SK-N-SH treated with all-trans-retinoic acid at 6 μM for 48 hours (cell line): Measurements from ENCODE around the gene CYP4X1.
"Not testable (repeated sequence)": the region's sequence is repeated elsewhere in the genome, so short reads cannot be mapped to it uniquely, and the experiment has no call there.

Experiments used
- ATAC-seq: fragments of 200-7000 bp; cut with Tn5 transposase; 3 replicates; pipeline ENCODE4 v1.9.1; 2020; ENCODE audit warnings: mild to moderate bottlenecking, moderate library complexity
- ARNTL ChIP-seq: fragments of 450-650 bp; formaldehyde crosslinking; IDR thresholded peaks from 2 replicates; pipeline ENCODE4 v1.5.0; 2020; ENCODE audit warnings: low read depth, mild to moderate bottlenecking, moderate library complexity, borderline replicate concordance
- BACH2 ChIP-seq: fragments of 250-450 bp; sonication (Bioruptor Pico); IDR thresholded peaks from 2 replicates; pipeline ENCODE4 v1.9.0; 2021; ENCODE audit warnings: mild to moderate bottlenecking, borderline replicate concordance
- CREB5 ChIP-seq: fragments of 250-450 bp; sonication (Bioruptor Pico); IDR thresholded peaks from 2 replicates; pipeline ENCODE4 v1.5.1; 2020; ENCODE audit warnings: low read depth, mild to moderate bottlenecking, moderate library complexity
- CSDC2 ChIP-seq: fragments of 250-450 bp; sonication (Bioruptor Pico); IDR thresholded peaks from 2 replicates; pipeline ENCODE4 v1.5.0; 2020; ENCODE audit warnings: mild to moderate bottlenecking, moderate library complexity
- CSRNP3 ChIP-seq: fragments of 250-450 bp; sonication (Bioruptor Pico); IDR thresholded peaks from 2 replicates; pipeline ENCODE4 v1.5.1; 2021; ENCODE audit warnings: mild to moderate bottlenecking, moderate library complexity
- ESRRG ChIP-seq: fragments of 250-450 bp; sonication (Bioruptor Pico); IDR thresholded peaks from 2 replicates; pipeline ENCODE4 v1.6.1; 2021; ENCODE audit warnings: mild to moderate bottlenecking
- GLIS3 ChIP-seq: fragments of 250-450 bp; sonication (Bioruptor Pico); IDR thresholded peaks from 2 replicates; pipeline ENCODE4 v1.5.0; 2020; ENCODE audit warnings: mild to moderate bottlenecking, moderate library complexity
- ISL1 ChIP-seq: fragments of 250-450 bp; sonication (Bioruptor Pico); IDR thresholded peaks from 2 replicates; pipeline ENCODE4 v2.1.2; 2022; ENCODE audit warnings: mild to moderate bottlenecking, moderate library complexity
- PPARA ChIP-seq: fragments of 250-450 bp; sonication (Bioruptor Pico); IDR thresholded peaks from 2 replicates; pipeline ENCODE4 v1.5.0; 2020; ENCODE audit warnings: mild to moderate bottlenecking, borderline replicate concordance
- RARB ChIP-seq: fragments of 250-450 bp; sonication (Bioruptor Pico); IDR thresholded peaks from 2 replicates; pipeline ENCODE4 v1.8.0; 2021; ENCODE audit warnings: mild to moderate bottlenecking, moderate library complexity
- SNAI2 ChIP-seq: fragments of 250-450 bp; sonication (Bioruptor Pico); IDR thresholded peaks from 2 replicates; pipeline ENCODE4 v1.5.0; 2020; ENCODE audit warnings: mild to moderate bottlenecking, moderate library complexity
- TCF4 ChIP-seq: fragments of 250-450 bp; sonication (Bioruptor Pico); IDR thresholded peaks from 2 replicates; pipeline ENCODE4 v1.8.0; 2021; ENCODE audit warnings: mild to moderate bottlenecking, moderate library complexity, borderline replicate concordance
- TOX ChIP-seq: fragments of 250-450 bp; sonication (Bioruptor Pico); IDR thresholded peaks from 2 replicates; pipeline ENCODE4 v1.8.0; 2021; ENCODE audit warnings: mild to moderate bottlenecking, moderate library complexity, borderline replicate concordance
- TSHZ2 ChIP-seq: fragments of 250-450 bp; sonication (Bioruptor Pico); IDR thresholded peaks from 2 replicates; pipeline ENCODE4 v1.5.0; 2020; ENCODE audit warnings: mild to moderate bottlenecking, moderate library complexity
- ZC3H10 ChIP-seq: fragments of 250-450 bp; sonication (Bioruptor Pico); IDR thresholded peaks from 2 replicates; pipeline ENCODE4 v1.5.1; 2021; ENCODE audit warnings: mild to moderate bottlenecking, moderate library complexity
- ZFP3 ChIP-seq: fragments of 250-450 bp; sonication (Bioruptor Pico); IDR thresholded peaks from 2 replicates; pipeline ENCODE4 v1.5.0; 2020; ENCODE audit warnings: mild to moderate bottlenecking, moderate library complexity
- ZFP30 ChIP-seq: fragments of 450-650 bp; formaldehyde crosslinking; IDR thresholded peaks from 2 replicates; pipeline ENCODE4 v1.5.0; 2022; ENCODE audit warnings: mild to moderate bottlenecking, moderate library complexity
- ZNF565 ChIP-seq: fragments of 450-650 bp; formaldehyde crosslinking; conservative IDR thresholded peaks from 2 replicates; pipeline ENCODE4 v1.5.0; 2020; ENCODE audit warnings: low read depth, mild to moderate bottlenecking, moderate library complexity
- ZNF70 ChIP-seq: fragments of 450-650 bp; formaldehyde crosslinking; IDR thresholded peaks from 2 replicates; pipeline ENCODE4 v1.5.0; 2020; ENCODE audit warnings: mild to moderate bottlenecking, moderate library complexity
- TF ChIP-seq, protein P1 (sequence below): fragments of 250-450 bp; sonication (Bioruptor Pico); IDR thresholded peaks from 2 replicates; pipeline ENCODE4 v1.8.0; 2020; ENCODE audit warnings: mild to moderate bottlenecking, moderate library complexity, borderline replicate concordance
- TF ChIP-seq, protein P2 (sequence below): fragments of 250-450 bp; sonication (Bioruptor Pico); IDR thresholded peaks from 2 replicates; pipeline ENCODE4 v1.8.0; 2021; ENCODE audit warnings: low read depth, mild to moderate bottlenecking, moderate library complexity, borderline replicate concordance

Gene CYP4X1

DNA sequence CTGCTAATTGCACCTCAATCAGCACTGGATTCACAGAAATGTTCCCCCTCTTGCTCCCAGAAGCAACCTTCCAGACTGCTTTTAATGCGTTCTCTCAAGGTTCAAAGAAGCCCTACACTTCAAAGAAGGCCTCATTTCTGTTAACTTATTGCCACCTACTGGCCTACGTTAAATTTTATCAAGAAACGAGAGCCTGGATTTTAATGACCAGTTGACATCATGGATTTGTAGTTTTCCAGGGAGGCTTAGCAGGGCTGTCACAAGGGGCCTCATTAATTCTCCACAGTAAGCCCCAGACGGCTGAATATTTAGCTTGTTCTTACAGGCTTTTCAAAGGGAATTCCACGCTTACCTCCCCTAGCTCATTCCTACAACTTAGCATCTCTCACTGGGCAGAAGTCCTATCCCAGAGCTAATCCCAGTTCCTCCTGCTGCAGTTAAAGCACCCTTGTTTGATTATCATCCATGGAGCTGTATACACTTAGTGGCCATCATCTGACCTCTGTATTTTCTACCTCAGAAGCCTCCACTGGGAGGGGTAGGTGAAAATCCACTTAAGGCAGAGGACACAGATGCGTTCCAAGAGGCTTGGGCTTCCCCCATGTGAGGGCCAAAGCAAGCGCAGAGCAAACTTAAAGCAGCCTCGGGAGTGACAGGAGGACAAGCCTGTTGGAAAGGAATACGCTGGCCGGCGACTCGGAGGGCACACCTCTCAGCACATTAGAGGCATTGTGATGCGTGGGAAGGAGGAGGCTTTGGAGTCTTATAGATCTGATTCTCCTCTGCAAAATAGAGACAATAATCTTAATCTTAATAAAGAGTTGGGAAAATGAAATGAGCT lies 32.2 kb upstream of the CYP4X1 start:
- peak; percentile 63 for ATAC-seq
- no peak for TF ChIP-seq PPARA
- TF ChIP-seq TOX, result no peak
- no peak for TF ChIP-seq ZC3H10 (CRISPR knock-in tag)

DNA sequence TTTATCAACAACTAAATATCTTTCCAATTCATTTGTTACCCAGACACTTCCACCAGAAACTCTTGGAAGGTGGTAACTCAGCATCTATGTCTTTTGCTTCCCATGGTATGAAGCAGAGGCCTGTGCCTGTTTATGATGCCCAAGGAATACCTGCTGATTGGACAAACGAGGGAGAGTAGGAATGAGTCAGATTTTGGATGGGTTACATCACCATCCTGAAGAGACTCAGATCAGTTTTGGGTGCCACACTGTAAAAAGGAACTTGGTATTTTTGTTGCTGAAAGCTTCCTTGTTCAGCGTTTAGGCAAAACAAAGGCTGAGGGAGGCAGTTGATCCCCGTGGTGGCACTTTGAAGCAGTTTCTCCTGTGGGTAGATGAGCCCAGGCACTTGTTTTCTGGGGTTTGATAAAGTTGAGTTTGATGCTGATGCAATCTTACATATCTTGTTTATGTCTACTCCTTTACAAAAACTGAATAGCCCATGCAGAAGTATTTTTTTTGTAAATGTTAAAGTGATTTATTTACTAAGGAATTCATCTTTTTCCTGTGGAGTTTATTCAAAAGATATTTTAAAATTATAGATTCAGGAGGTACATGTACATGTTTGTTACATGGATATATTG lies 26.7 kb upstream of the CYP4X1 start:
- no peak for ATAC-seq
- no peak for TF ChIP-seq GLIS3 (CRISPR knock-in tag)
- TF ChIP-seq CSDC2, result no peak
- no peak for TF ChIP-seq TCF4
- TF ChIP-seq PPARA, result no peak
- TF ChIP-seq, protein P1, sequence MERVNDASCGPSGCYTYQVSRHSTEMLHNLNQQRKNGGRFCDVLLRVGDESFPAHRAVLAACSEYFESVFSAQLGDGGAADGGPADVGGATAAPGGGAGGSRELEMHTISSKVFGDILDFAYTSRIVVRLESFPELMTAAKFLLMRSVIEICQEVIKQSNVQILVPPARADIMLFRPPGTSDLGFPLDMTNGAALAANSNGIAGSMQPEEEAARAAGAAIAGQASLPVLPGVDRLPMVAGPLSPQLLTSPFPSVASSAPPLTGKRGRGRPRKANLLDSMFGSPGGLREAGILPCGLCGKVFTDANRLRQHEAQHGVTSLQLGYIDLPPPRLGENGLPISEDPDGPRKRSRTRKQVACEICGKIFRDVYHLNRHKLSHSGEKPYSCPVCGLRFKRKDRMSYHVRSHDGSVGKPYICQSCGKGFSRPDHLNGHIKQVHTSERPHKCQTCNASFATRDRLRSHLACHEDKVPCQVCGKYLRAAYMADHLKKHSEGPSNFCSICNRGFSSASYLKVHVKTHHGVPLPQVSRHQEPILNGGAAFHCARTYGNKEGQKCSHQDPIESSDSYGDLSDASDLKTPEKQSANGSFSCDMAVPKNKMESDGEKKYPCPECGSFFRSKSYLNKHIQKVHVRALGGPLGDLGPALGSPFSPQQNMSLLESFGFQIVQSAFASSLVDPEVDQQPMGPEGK (CRISPR knock-in tag), result no peak

GRCh38 chr1:47002211-47002610 lies 21.3 kb upstream of the CYP4X1 start:
- ATAC-seq, result peak; percentile 70; the same call in 2 of the 3 replicates
- TF ChIP-seq TOX (no peak), ISL1 (no peak), ESRRG (CRISPR knock-in tag) (no peak), ZNF70 (CRISPR knock-in tag) (no peak), ZFP30 (CRISPR knock-in tag) (no peak), PPARA (no peak), CSRNP3 (CRISPR knock-in tag) (no peak), GLIS3 (CRISPR knock-in tag) (no peak), ZFP3 (CRISPR knock-in tag) (no peak), ARNTL (CRISPR knock-in tag) (no peak), CREB5 (CRISPR knock-in tag) (no peak), ZC3H10 (CRISPR knock-in tag) (no peak)

DNA sequence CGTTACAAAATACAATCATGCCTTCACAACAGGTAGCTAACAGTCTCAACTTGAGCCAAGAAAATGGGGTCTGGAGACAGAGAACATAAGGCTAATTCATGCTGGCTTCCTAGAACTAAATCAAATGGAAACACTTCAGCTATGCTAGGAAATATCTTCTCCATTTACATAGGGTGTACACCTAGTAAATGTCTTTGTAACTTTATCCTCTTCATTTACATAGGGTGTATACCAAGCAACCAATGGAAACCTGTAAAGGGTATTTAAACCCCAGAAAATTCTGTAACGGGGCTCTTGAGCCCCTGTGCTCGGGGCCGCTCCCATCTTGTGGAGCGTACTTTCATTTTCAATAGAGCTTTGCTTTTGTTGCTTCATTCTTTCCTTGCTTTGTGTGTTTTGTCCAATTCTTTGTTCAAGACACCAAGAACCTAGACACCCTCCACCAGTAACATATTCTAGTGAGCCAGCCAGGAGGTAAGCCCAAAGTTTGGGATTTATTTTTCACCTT lies 19.5 kb upstream of the CYP4X1 start:
- ATAC-seq, result peak; percentile 58
- no peak for TF ChIP-seq TSHZ2
- TF ChIP-seq, protein P2, sequence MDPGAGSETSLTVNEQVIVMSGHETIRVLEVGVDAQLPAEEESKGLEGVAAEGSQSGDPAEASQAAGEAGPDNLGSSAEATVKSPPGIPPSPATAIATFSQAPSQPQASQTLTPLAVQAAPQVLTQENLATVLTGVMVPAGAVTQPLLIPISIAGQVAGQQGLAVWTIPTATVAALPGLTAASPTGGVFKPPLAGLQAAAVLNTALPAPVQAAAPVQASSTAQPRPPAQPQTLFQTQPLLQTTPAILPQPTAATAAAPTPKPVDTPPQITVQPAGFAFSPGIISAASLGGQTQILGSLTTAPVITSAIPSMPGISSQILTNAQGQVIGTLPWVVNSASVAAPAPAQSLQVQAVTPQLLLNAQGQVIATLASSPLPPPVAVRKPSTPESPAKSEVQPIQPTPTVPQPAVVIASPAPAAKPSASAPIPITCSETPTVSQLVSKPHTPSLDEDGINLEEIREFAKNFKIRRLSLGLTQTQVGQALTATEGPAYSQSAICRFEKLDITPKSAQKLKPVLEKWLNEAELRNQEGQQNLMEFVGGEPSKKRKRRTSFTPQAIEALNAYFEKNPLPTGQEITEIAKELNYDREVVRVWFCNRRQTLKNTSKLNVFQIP (CRISPR knock-in tag), result no peak
- no peak for TF ChIP-seq ZNF70 (CRISPR knock-in tag)
- no peak for TF ChIP-seq BACH2 (CRISPR knock-in tag)
- TF ChIP-seq, protein P1 (CRISPR knock-in tag), result no peak
- TF ChIP-seq SNAI2 (CRISPR knock-in tag), result no peak
- no peak for TF ChIP-seq ARNTL (CRISPR knock-in tag)
- TF ChIP-seq RARB (CRISPR knock-in tag), result no peak
- no peak for TF ChIP-seq ESRRG (CRISPR knock-in tag)
- no peak for TF ChIP-seq ZNF565 (CRISPR knock-in tag)
- TF ChIP-seq CSDC2, result no peak
- TF ChIP-seq GLIS3 (CRISPR knock-in tag), result no peak
- TF ChIP-seq TCF4, result no peak
- TF ChIP-seq ZC3H10 (CRISPR knock-in tag), result no peak
- no peak for TF ChIP-seq PPARA
- no peak for TF ChIP-seq TOX
- TF ChIP-seq ISL1, result no peak

- ATAC-seq, result not testable (repeated sequence)
Measured at GRCh38 chr1:47006437-47006836, 17.0 kb upstream of the CYP4X1 start.
